NOMO-1 treated with dmso at 0.1 percent for 144 hours (cell line): ENCODE results near the gene SV2B.
"Not testable (repeated sequence)": the region's sequence is repeated elsewhere in the genome, so short reads cannot be mapped to it uniquely, and the experiment has no call there.

ENCODE experiments used
- DNase-seq: peaks from one replicate; lab custom pipeline; 2025; ENCODE audit not compliant: unreplicated experiment; lab: John Stamatoyannopoulos, UW

Gene SV2B

DNA sequence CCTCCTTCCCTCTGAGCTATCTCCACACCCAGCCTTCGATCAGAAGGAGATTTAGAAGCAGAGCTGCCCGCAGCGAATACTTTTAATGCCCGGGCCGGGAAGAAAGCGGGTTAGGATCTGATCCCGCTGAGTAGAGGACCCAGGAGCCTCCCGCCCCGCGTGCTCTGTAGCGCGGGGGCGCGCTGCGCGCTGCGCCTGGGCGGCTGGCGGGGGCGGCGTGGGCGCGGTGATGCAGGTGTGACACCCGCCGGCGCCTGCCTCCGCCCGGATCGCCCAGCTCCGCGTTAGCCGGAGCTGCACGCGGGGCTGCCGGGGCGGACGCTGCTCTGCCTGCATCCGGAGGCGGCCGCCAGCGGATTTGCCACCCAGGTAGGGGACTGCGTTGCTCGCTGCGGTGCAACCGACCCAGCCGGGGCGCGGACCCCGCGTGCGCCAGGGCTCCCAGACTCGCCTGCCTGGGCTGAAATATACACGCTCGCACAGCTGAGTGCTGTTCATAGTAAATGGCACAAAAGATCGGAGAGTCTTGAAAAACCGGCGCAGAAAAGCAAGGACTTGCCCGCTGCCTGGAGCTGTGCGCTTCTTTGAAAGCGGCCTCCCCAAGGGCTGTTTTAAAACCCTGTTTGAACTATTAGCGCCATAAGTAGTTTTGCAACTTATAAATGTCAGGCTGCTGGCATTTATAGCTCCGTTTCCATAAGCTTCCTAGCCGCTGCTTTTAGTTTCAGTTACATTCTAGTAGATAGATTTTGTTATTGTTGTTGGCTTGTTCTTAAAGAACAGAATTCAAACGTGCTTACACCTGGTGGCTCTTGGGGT lies at the start of gene SV2B:
Gene SV2B (plus strand): TSS at position 263 of the 819 bp plus-strand sequence. CDS start 126,007 bp downstream, outside the sequence.
- no peak for DNase-seq

GRCh38 chr15:91051248-91051647 lies 48.8 kb upstream of the SV2B start:
- no peak for DNase-seq

- no peak for DNase-seq
These were observed 45.2 kb upstream of the SV2B start for GRCh38 chr15:91054816-91055215.

DNA sequence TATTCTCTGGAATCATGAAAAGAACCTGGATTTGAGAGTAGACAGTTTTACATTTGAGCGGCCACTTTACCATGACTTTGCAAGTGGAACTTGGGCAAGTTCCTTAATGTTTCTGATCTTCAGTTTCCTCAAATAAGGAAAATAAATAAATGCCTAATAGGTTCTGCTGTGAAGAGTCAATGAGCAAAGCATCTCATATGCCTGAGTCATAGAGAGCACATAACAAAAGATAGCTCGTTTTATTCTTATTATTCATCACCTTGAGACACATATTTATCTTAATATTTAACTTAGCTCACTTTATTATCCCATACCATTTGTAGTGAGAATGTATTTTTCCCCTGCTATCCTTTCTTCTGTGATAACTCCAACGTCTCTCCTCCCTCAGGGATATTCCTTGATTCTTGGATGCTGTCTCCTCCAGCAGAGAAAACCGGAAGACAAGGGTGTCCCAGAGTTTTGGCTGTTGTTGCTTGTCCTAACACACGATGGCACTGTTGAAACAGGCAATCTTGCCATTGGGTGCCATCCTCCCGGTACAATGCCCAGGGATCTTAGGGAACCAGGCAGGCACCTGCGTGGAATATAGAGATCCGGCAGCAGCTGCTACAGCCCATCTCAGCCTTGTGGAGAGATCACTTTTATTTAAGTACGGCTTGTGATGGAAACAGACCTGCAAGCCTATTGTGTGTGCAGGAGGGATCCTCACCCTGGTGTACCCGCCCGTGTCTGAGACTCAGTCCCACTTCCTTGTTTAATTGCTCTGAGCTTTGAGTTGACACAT lies 44.3 kb upstream of the SV2B start:
- no peak for DNase-seq

DNA sequence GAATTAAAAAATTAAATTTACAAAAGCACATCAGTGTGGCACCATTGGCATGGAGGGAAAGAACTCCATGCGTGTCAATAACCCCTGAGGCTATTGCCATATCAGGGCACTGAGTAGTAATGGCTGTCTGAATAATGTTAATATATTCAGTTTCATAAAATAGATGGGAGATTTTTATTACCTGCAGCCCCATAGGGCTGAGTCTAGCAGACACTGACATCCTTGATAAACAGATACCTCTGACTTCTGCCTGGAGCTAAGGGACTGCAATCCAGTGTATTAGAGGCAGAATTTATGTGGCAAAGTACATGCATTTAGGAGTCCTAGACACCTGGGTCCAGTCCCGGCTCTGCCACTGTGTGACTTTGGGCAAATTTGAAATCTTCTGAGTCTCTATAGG lies 38.8 kb upstream of the SV2B start:
- no peak for DNase-seq

DNA sequence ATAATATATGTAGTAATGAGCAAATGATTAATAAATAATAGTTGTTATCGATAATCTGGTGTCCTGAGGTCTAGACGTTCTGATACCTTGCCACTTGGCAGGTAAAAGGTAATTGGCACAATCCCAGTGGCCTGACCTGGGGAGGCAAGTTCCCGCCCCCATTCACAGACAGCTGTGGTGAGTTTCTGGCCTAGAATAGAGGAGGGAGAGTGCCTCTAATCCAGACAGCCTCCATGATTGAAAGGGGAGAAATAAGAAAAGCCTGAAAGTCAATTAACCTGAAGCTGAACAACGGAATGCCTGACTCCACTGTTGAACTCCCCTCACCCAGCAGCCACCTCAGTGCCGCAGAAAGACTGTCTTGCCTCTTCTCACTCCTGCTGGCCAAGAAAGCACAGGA lies 38.1 kb upstream of the SV2B start:
- DNase-seq, result no peak

- DNase-seq, result no peak
These were observed 34.6 kb upstream of the SV2B start for GRCh38 chr15:91065505-91065904.

DNA sequence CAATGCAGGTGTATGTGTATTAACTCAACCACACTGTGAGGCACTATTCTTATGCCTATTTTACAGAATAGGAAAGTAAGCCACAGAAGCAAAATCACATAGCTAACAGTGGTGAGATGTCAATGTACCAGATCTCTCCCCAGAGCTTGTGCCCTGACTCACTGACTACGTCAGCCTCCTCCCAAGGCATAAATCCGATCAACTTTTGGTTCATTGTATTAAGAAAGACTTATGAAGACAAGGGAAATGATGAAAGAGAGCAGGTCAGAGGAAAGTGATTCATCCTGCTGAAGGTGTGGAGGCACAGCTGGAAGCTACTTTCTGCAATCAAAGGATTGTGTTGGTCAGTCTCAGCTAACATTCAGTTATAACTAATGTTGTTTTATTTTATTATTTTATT lies 33.0 kb upstream of the SV2B start:
- DNase-seq, result no peak

GRCh38 chr15:91068436-91068835 lies 31.6 kb upstream of the SV2B start:
- no peak for DNase-seq

- no peak for DNase-seq
These were observed 31.1 kb upstream of the SV2B start for GRCh38 chr15:91068966-91069365.

GRCh38 chr15:91070872-91071271 lies 29.2 kb upstream of the SV2B start:
- no peak for DNase-seq

DNA sequence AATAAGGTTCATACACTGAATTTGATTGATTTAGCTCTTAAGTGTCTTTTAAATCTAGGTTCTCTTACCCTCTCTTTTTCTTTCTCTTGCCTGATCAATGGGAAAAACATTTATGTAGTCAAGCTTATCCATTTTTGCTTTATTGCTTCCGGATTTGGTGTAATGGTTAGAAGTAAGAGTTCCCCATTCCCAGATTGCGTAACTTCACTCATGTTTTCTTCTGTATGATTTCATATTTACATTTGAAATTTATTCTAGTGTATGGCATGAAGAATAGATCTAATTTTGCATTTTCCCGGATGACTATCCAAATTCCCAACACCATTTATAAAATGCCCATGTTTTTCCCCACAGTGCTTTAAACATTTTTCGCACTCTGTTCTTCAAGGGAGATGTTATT lies 27.9 kb upstream of the SV2B start:
- DNase-seq, result no peak

DNA sequence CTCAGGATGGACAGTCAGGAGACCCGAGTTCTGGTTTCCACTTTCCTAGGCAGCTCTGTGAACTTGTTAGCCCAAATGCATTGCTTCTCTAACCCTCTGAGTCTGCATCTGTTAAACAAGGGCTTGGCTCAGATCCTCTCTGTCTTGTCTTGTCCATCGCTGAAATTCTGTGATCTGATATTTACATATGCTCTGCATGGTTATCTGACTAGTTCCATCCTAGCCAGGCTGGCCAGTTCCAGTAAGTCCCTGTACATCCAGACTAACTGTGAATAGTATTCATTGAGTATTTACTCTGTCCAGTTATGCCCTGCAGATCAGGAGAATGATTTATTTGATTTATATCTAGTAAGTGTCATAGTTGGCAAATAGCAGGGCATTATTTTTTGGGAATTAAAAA lies 27.0 kb upstream of the SV2B start:
- no peak for DNase-seq

GRCh38 chr15:91073768-91074167 lies 26.3 kb upstream of the SV2B start:
- no peak for DNase-seq

DNA sequence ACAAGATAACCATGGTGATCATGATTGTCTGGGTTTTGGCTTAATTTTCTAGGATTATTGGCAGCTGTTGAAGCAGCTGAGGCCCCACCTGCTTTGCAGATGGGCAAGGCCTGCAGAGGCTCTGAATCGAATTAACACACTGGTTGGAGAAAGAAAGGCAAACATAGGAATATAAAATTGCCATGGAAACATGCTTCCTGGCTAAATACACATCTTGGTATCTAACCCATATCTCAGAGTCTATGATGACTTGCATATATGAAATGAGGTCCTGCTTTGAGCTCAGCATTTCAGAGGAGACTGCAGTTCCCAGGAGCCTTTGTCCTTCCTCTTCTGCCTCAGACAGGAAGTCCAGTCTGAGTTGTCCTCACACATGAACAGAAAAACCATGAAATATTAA lies 24.3 kb upstream of the SV2B start:
- DNase-seq, result no peak

GRCh38 chr15:91077029-91077428 lies 23.0 kb upstream of the SV2B start:
- DNase-seq, result no peak

- not testable (repeated sequence) for DNase-seq
These were observed 6.2 kb upstream of the SV2B start for GRCh38 chr15:91093866-91094265.

GRCh38 chr15:91098451-91098850 lies 1.6 kb upstream of the SV2B start:
- DNase-seq, result no peak

GRCh38 chr15:91099616-91099994 lies 452 bp upstream of the SV2B start:
- no peak for DNase-seq

DNA sequence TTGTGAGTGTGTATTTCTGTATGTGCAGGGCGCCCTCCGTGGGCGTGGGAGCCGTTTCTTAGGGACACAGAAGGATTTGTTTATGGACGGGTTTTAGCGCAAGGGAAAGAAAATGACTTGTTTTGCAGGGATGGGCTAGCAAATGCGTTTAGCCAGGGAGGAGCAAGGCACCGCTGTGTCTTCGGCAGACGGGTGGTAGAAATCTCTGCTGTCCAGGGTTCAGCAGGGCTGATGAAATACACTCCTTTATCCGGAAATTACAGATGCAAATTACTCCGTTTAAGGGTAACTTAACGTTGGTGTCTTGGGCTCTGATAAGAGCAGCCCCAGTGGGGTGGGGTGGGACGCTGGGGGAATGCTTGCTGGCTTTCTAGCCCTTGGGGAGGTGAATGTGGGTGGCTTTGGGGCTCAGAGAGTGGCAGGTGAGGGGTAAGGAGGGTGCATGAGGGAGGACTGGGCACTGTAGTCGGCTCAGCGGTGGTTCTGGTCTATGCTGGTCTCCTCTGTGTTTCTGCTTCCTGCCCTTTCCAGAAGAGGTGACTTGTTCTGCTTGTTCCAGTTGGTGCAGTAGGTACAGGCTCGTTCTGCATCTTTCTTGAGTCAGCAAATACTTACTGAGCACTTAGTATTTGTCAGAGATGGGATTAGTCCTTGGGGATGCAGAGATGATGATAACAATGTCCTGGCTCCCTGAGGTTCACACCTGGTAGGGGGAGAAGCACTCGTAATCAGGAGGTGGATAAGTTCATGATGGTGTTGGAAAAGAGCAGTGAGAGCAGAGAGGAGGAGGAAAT lies 954 bp downstream of the SV2B start:
- DNase-seq, result no peak

- no peak for DNase-seq
These were observed 1.5 kb downstream of the SV2B start for GRCh38 chr15:91101608-91101920.
